Dendritic cell treated with granulocyte-macrophage colony-stimulating factor and Interleukin-4, amounts not matched to agents 40 ng/mL and 50 ng/mL, for 4 days (primary cell): ENCODE results near the gene ITGA3.

ENCODE experiments used
- H3K27ac Mint-ChIP-seq: one replicate; pipeline ENCODE4 v1.8.0; 2022; ENCODE audit warnings: mild to moderate bottlenecking, mixed read lengths
- H3K27me3 Mint-ChIP-seq: one replicate; pipeline ENCODE4 v1.8.0; 2022; ENCODE audit warnings: mild to moderate bottlenecking, mixed read lengths
- H3K36me3 Mint-ChIP-seq: one replicate; pipeline ENCODE4 v1.8.0; 2022; ENCODE audit warnings: low read depth, mixed read lengths
- H3K4me1 Mint-ChIP-seq: one replicate; pipeline ENCODE4 v1.8.0; 2022; ENCODE audit warnings: low read depth, mixed read lengths
- H3K4me3 Mint-ChIP-seq: one replicate; pipeline ENCODE4 v1.8.0; 2022; ENCODE audit warnings: mild to moderate bottlenecking, moderate library complexity, mixed read lengths
- H3K9me3 Mint-ChIP-seq: one replicate; pipeline ENCODE4 v1.8.0; 2022; ENCODE audit warnings: mixed read lengths
- intact Hi-C: fragments of 100-400 bp; cut with micrococcal nuclease; formaldehyde crosslinking; loops from one replicate; pipeline ENCODE4 v1.15.0; 2022

Gene ITGA3

DNA sequence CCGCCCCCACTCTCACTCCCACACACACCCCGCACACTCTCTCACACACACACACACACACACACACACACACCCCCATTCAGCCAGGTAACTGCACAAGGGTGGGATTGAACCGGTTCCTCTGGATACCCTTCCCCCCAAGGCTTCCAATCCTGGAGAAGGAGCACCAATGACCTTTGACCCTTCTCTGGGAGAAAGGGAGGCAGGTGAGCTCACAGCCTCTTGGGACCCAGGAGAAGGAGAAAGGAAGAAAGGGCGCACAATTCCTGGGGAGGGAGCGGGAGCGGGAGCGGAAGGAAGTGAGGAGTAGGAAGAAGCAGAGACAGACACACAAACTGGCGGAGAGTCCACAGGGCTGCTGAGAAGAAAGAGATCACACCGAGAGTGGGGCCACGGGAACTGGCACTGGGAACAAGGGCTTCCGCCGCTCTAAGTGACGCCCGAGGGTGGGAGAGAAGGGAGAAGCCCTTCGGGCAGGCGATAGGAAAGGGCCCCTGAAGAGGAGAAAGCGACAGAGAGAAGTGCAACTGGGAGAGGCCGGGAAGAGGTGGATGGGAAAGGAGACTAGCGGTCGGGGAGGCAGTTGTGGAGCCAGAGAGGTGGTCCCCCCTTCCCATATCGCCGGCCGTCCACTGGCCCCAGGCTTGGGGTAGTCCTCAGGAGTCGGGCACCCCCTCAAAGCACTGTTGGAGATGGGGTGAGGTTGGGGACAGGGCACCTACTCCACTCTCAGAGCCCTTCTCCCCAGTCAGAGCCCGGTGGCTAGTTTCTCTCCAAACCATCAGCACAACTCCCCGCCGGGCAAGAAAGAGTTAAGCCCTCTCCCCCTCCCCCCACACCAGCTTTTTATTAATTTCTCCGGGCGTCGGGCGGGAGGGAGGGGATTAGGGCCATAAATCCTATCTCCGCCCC lies 72.8 kb downstream of the ITGA3 start:
- intact Hi-C loops = loop anchor here (5.0 kb wide), 1 partner anchor 34 kb away; no protein-coding TSS in a partner anchor
- Mint-ChIP-seq H3K9me3 (no peaks in the 10 kb centered on the region), H3K4me3 (peak overlapping the region; percentile 61), H3K27ac (peak overlapping the region; percentile 12), H3K27me3 (peaks cover 70% of the 10 kb centered on the region), H3K36me3 (peaks cover 14% of the 10 kb centered on the region), H3K4me1 (peaks cover 43% of the 10 kb centered on the region)

DNA sequence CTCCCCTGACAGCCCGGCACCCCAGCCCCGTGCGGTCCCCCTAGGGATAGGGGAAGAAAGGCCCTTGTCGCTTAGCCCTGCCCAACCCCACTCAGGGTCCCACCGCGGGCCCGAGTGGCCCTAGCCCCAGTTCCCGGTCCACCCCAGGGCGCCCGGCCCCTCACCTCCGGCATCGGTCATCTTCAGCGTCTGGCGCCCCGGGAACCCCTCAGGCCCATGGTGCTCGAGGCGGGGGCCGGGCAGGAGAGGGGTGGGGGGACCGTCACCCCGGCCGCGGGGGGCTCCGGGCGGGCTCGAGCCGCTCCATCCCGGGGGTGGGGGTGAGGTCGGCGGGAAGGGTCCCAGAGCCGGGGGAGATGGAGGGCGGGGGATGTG lies 73.4 kb downstream of the ITGA3 start:
- no peaks in the 10 kb centered on the region for H3K9me3 Mint-ChIP-seq
- H3K27ac Mint-ChIP-seq = no peak overlapping the region
- peak overlapping the region; percentile 67 for H3K4me3 Mint-ChIP-seq
- H3K36me3 Mint-ChIP-seq = peaks cover 20% of the 10 kb centered on the region
- H3K27me3 Mint-ChIP-seq = peaks cover 65% of the 10 kb centered on the region
- intact Hi-C loops = loop anchor here (5.0 kb wide), 1 partner anchor 33 kb away; no protein-coding TSS in a partner anchor
- peaks cover 49% of the 10 kb centered on the region for H3K4me1 Mint-ChIP-seq

GRCh38 chr17:50129728-50130558 lies 74.0 kb downstream of the ITGA3 start, which contains the start of gene SAMD14:
TSS of gene SAMD14 (minus strand) at chr17:50130160. CDS start at chr17:50124959, 5,201 bp downstream.
- Mint-ChIP-seq H3K27ac (peak within 1 kb of the TSS; percentile 18), H3K9me3 (no peaks in the 10 kb centered on the region), H3K27me3 (peaks cover 62% of the 10 kb centered on the region), H3K4me3 (peak within 1 kb of the TSS; percentile 67), H3K4me1 (peaks cover 49% of the 10 kb centered on the region), H3K36me3 (peaks cover 26% of the 10 kb centered on the region)
- intact Hi-C loops = loop anchor here (5.0 kb wide), 1 partner anchor 32 kb away; no protein-coding TSS in a partner anchor

DNA sequence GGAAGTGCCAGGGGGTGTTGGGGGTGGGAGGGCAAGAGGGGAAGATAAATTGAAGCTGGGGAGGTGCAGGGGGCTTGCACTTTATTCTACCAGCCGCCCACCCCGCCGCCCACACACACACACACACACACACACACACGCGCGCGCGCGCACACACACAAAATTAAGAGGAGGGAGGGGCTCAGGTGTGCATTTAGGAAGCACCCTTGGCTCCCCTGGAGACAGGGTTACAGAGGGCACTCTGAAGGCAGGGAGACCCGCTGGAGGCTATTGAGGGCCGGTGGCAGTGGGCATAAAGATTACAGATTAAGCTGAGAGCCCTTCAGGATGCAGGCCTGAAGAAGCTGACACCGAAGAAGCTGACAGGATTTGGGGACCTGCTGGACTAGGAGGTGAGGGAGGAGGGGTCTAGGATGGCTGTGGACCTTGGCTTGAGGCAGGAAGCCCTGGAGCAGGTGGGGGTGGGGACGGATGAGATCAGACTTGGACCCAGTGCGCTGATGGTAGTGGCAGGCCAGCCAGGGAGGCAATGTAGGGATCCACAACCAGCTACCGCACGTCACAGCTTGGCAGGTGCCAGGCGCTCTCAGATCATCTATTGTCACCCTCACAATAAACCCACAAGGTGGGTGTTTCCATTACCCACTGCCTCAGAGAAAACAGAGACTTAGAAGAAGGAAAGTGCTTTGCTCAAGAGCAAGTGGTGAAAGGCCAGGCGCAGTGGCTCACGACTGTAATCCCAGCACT lies 74.8 kb downstream of the ITGA3 start:
- Mint-ChIP-seq H3K36me3 (peaks cover 34% of the 10 kb centered on the region), H3K27me3 (peaks cover 56% of the 10 kb centered on the region), H3K4me3 (no peak overlapping the region), H3K9me3 (no peaks in the 10 kb centered on the region), H3K27ac (peak overlapping the region; percentile 18), H3K4me1 (peaks cover 49% of the 10 kb centered on the region)
- intact Hi-C loops = no loop called here

DNA sequence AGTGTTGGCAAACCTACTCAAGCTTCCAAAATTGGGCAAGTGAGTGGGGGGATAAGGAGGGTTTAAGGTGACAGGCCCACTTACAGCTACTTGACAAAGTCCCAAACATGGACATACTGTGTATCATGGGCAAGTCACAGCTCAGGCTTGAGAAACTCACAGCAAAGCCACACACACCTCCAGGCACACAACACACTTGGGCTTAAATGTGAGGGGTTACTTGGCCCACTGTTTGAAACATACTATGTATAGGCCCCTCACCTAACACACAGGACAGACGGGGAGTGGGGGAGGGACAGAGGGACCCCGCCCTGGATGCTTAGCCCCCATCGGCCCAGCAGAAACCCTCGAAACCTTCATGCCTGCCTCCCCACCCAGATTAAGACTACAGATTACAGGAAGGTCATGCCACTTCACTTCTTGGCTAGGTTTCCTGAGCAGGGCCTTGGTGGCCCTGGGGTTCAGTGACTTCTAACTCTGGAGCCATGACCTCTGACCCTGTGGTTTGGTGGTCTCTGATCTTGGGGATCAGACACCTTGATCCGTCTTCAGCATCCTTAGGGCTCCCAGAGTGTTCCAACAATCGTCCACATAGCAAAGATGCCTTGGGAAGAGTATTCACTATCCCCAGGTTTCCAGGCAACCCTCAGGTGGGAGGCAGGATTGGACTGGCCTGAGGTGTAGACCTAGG lies 76.3 kb downstream of the ITGA3 start:
- peaks cover 60% of the 10 kb centered on the region for H3K4me1 Mint-ChIP-seq
- intact Hi-C loops = no loop called here
- peak overlapping the region; percentile 51 for H3K27ac Mint-ChIP-seq
- peaks cover 49% of the 10 kb centered on the region for H3K36me3 Mint-ChIP-seq
- no peak overlapping the region for H3K4me3 Mint-ChIP-seq
- H3K9me3 Mint-ChIP-seq = no peaks in the 10 kb centered on the region
- H3K27me3 Mint-ChIP-seq = peaks cover 42% of the 10 kb centered on the region

DNA sequence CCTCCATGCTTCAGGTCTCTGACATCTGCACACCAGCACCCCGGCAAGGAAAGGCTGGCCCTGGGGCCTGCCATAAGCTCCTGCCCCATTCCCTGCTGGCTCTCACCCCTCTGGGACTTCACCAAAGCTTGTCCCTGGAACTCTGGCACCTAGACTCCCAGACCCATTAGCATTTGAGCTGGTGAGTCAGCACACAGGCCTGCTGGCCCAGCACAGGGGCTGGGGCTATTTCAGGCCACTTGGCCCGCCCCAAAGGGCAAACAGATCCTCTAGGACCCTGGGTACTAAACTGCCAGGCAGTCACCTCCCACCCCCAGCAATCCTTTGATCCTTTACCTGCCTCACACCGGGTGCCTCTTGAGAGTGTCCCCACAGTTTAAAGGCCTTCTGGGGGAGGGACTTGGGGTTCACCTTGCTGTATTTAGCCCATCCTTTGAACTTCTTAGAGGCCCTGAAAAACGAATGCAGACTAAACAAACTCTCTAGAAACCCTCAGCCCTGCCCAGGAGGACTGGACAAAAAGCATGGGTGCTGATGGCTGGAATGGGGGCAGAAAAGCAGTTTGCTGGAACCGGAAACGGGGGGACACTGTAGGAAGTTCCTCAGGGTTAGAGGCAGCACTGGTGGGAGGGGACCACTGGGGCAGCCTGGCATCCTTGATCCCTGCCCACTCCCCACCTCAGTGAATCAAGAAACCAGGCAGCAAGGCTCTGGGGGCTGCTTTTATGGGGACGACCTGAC lies 77.3 kb downstream of the ITGA3 start:
- no peak overlapping the region for H3K27ac Mint-ChIP-seq
- H3K4me3 Mint-ChIP-seq = no peak overlapping the region
- H3K36me3 Mint-ChIP-seq = peaks cover 59% of the 10 kb centered on the region
- intact Hi-C loops = no loop called here
- peaks cover 60% of the 10 kb centered on the region for H3K4me1 Mint-ChIP-seq
- H3K9me3 Mint-ChIP-seq = no peaks in the 10 kb centered on the region
- peaks cover 32% of the 10 kb centered on the region for H3K27me3 Mint-ChIP-seq

DNA sequence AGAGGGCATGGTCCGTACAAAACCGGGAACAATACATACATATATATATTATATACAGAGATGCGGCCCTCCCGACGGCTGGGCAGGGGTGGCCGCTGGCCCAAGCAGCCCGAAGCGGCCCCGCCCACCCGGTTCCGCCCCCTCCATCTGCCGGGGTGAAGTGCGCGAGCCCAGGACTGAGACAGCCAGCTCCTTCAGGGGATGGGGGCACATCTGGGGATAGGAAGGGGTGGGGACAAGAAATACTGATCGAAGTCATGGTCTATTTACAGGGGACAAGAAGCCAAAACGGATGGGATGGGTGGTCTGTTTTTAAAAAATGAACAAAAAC lies 77.8 kb downstream of the ITGA3 start:
- intact Hi-C loops = no loop called here
- H3K9me3 Mint-ChIP-seq = no peaks in the 10 kb centered on the region
- H3K27ac Mint-ChIP-seq = peak overlapping the region; percentile 17
- H3K4me1 Mint-ChIP-seq = peaks cover 54% of the 10 kb centered on the region
- peaks cover 64% of the 10 kb centered on the region for H3K36me3 Mint-ChIP-seq
- H3K27me3 Mint-ChIP-seq = peaks cover 27% of the 10 kb centered on the region
- no peak overlapping the region for H3K4me3 Mint-ChIP-seq

DNA sequence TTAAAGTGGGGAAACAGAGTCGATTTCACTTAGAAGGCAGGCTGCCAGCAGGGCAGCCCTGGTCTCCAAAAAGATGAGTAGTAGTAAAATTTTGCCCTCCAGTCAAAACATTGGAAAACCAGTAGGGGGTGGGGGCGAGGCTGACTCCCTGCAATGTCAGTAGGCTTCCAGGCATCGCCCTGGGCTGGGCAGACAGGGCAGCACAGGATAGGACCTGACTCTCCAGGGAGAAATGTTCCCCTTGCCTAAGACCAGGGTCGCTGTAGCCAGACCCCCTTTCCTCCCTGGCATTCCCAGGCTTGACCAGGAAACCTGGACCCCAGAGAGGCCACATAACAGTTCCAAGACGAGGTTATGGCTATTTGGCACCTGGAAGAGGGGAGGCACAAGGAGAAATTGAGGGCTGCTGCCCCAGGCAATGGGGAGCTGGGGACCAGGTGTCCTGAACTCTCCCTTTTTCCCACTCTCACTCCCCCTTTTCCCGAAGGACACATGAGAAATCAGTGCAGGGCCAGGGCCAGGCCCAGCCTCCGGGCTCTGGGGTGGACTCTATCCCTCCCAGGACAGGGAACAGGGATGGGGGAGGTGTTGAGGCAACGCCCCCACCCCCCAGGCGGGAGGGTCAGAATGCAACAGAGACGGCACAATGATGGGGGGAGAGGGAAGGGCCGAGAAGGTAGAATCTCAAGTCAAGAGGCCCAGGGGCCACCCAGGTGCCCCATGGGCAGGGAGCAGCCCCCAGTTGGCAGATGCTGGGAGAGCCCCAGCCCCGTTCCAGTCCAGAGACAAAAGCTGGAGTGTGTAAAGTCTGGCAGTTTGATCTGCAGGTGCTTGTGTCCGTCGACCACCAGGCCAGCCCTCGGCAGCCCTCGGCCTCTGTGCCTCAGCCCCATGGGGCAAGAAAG lies 78.5 kb downstream of the ITGA3 start:
- Mint-ChIP-seq H3K4me1 (peaks cover 56% of the 10 kb centered on the region), H3K4me3 (no peak overlapping the region), H3K9me3 (no peaks in the 10 kb centered on the region), H3K27me3 (peaks cover 22% of the 10 kb centered on the region), H3K36me3 (peaks cover 71% of the 10 kb centered on the region), H3K27ac (peak overlapping the region; percentile 17)
- intact Hi-C loops = no loop called here

GRCh38 chr17:50135316-50136095 lies 79.6 kb downstream of the ITGA3 start:
- Mint-ChIP-seq H3K27me3 (peaks cover 15% of the 10 kb centered on the region), H3K9me3 (peaks cover 7% of the 10 kb centered on the region), H3K36me3 (peaks cover 82% of the 10 kb centered on the region), H3K27ac (no peak overlapping the region), H3K4me3 (no peak overlapping the region), H3K4me1 (peaks cover 61% of the 10 kb centered on the region)
- intact Hi-C loops = no loop called here

DNA sequence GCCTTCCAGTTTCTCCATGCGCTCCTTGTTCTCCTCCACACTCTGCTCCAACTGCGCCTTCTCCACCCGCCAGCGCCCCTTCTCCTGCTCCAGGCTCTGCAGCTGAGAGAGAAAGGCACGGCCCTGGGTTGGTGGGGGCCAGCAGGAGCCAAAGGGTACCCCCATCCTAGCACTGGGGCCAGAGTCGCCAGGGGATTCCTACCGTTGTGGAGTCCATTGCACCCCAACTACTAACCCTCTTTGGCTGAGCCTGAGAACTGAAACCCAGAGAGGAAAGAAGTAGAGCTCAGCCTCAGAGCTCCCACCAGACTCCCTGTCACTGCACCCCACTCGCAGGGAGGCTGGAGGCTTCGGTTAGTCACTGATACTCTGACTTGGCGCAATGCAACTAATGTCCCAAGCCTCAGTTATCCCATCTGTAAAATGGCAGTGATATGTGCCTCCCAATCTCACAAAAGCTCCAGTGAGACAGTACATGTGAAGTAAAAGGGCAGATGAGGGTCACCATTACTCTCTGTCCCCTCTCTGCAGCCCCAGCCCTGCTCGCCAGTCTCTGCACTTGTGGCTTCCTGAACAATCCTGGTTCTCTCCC lies 80.3 kb downstream of the ITGA3 start:
- Mint-ChIP-seq H3K27ac (peak overlapping the region; percentile 1), H3K4me1 (peaks cover 61% of the 10 kb centered on the region), H3K27me3 (peaks cover 10% of the 10 kb centered on the region), H3K9me3 (peaks cover 7% of the 10 kb centered on the region), H3K36me3 (peaks cover 89% of the 10 kb centered on the region), H3K4me3 (no peak overlapping the region)
- intact Hi-C loops = no loop called here

GRCh38 chr17:50137042-50137441 lies 81.1 kb downstream of the ITGA3 start:
- peak overlapping the region; percentile 1 for H3K27ac Mint-ChIP-seq
- H3K36me3 Mint-ChIP-seq = peaks cover 97% of the 10 kb centered on the region
- no peak overlapping the region for H3K4me3 Mint-ChIP-seq
- intact Hi-C loops = no loop called here
- H3K4me1 Mint-ChIP-seq = peaks cover 61% of the 10 kb centered on the region
- H3K9me3 Mint-ChIP-seq = peaks cover 7% of the 10 kb centered on the region
- H3K27me3 Mint-ChIP-seq = peaks cover 5% of the 10 kb centered on the region
